HepG2 (cell line): Measurements from ENCODE around the gene DCPS. TPM values are rescaled to one million over a fixed set of nuclear protein-coding genes. Genes with fewer than 3 reads are reported as not detected.

Source experiments
- ATAC-seq: fragments of 200-7000 bp; cut with Tn5 transposase; 3 replicates; pipeline ENCODE4 v1.9.1; 2020; ENCODE audit warnings: mild to moderate bottlenecking, moderate library complexity
- BruUV-seq: library from RNA; stranded (reverse); fragments of 400-500 nt; replicated peaks from 2 replicates; lab custom pipeline; 2021; lab: Mats Ljungman, UMichigan
- CTCF ChIA-PET: fragments of 300-600 bp; formaldehyde crosslinking; extraction: SDS; loops from one replicate; lab custom pipeline; 2021; ENCODE audit warnings: low total read pairs, inconsistent platforms, low intra/inter-chr PET ratio; lab: Yijun Ruan, JAX
- POLR2A ChIA-PET: fragments of 350-600 bp; sonication (Branson Sonifier 250); formaldehyde crosslinking; loops from one replicate; lab custom pipeline; 2020; ENCODE audit warnings: antibody characterized with exemption, inconsistent platforms; lab: Yijun Ruan, JAX
- DNase-seq: peaks from one replicate; pipeline ENCODE4 v3.0.0-alpha.2; 2015; ENCODE audit warnings: low spot score
- FAIRE-seq: peaks from 3 replicates; lab custom pipeline; 2011; peaks lifted over from hg19 to GRCh38; lab: Jason Lieb, UNC
- H2AFZ ChIP-seq: one replicate; pipeline ENCODE4 v1.6.1; 2011; ENCODE audit warnings: low read length, inconsistent platforms
- H3K27ac ChIP-seq: fragments of 300-600 bp; 3 replicates; pipeline ENCODE4 v1.8.0; 2011; ENCODE audit warnings: mixed run types, mild to moderate bottlenecking, mixed read lengths, low read length, inconsistent platforms; ENCODE audit not compliant: insufficient read depth; ENCODE audit errors: extremely low read length
- H3K27me3 ChIP-seq, 2 experiments: fragments of 200-600 bp in 1 of 2; 2 replicates in 1 of 2; 3 replicates in 1 of 2; pipeline versions ENCODE4 v1.6.0 to v1.8.0; 2011; ENCODE audit warnings: low read length in 2 of 2, mild to moderate bottlenecking in 2 of 2, moderate library complexity in 2 of 2, inconsistent platforms in 1 of 2; ENCODE audit not compliant: insufficient read depth in 2 of 2, control insufficient read depth in 1 of 2
- H3K36me3 ChIP-seq, 2 experiments: fragments of 200-600 bp in 1 of 2; replicated peaks in 1 of 2; 2 replicates in 1 of 2; 3 replicates in 1 of 2; pipeline versions ENCODE4 v1.5.1 to v1.8.0; 2011; ENCODE audit warnings: low read length in 2 of 2, inconsistent platforms in 1 of 2; ENCODE audit not compliant: insufficient read depth in 2 of 2, control insufficient read depth in 1 of 2
- H3K4me1 ChIP-seq: 2 replicates; pipeline ENCODE4 v1.5.1; 2012; ENCODE audit warnings: low read length, inconsistent platforms; ENCODE audit not compliant: insufficient read depth
- H3K4me2 ChIP-seq: 2 replicates; pipeline ENCODE4 v1.6.0; 2011; ENCODE audit warnings: low read depth, low read length, inconsistent platforms
- H3K4me3 ChIP-seq, 3 experiments: fragments of 200-600 bp in 1 of 3; sonication (generic), shearing (Covaris generic) in 1 of 3; replicated peaks in 1 of 3; 2 replicates each; pipeline ENCODE4 v1.5.1; 2011 to 2016; ENCODE audit warnings: low read length in 3 of 3, inconsistent platforms in 2 of 3, low read depth in 2 of 3, mild to moderate bottlenecking in 2 of 3, control low read depth in 1 of 3, mixed read lengths in 1 of 3; ENCODE audit not compliant: insufficient read depth in 1 of 3
- H3K79me2 ChIP-seq: one replicate; pipeline ENCODE4 v1.6.1; 2011; ENCODE audit warnings: low read length, inconsistent platforms; ENCODE audit not compliant: insufficient read depth
- H3K9ac ChIP-seq: 2 replicates; pipeline ENCODE4 v1.6.0; 2011; ENCODE audit warnings: mild to moderate bottlenecking, low read depth, low read length, inconsistent platforms; ENCODE audit not compliant: insufficient read depth
- H3K9me3 ChIP-seq: 2 replicates; pipeline ENCODE4 v1.5.1; 2012; ENCODE audit warnings: mild to moderate bottlenecking, low read length
- H4K20me1 ChIP-seq: 2 replicates; pipeline ENCODE4 v1.6.0; 2011; ENCODE audit warnings: inconsistent platforms, mild to moderate bottlenecking, low read length, moderate library complexity; ENCODE audit not compliant: insufficient read depth
- ATF2 ChIP-seq: sonication (generic); formaldehyde crosslinking; IDR thresholded peaks from 2 replicates; pipeline ENCODE4 v1.4.0; 2020; ENCODE audit warnings: missing genetic modification reagents
- BCL6 ChIP-seq: IDR thresholded peaks from 2 replicates; pipeline ENCODE4 v1.6.1; 2016; ENCODE audit warnings: missing genetic modification reagents, missing compliant biosample characterization
- ELF4 ChIP-seq: sonication (generic); formaldehyde crosslinking; IDR thresholded peaks from 2 replicates; pipeline ENCODE4 v1.5.0; 2020; ENCODE audit warnings: missing genetic modification reagents, mild to moderate bottlenecking, moderate library complexity, borderline replicate concordance
- FOXA1 ChIP-seq, 2 experiments: fragments of 450-650 bp in 1 of 2; sonication (generic) in 1 of 2; formaldehyde crosslinking in 1 of 2; IDR thresholded peaks; 2 replicates each; pipeline versions ENCODE4 v1.4.0 to v1.6.1; 2016 to 2020; ENCODE audit warnings: missing genetic modification reagents in 1 of 2
- HDAC2 ChIP-seq: sonication (generic); formaldehyde crosslinking; IDR thresholded peaks from 2 replicates; pipeline ENCODE4 v1.4.0; 2020; ENCODE audit warnings: missing genetic modification reagents
- HMG20B ChIP-seq: conservative IDR thresholded peaks from 2 replicates; pipeline ENCODE4 v1.6.1; 2016; ENCODE audit warnings: missing genetic modification reagents, missing compliant biosample characterization
- NFRKB ChIP-seq: fragments of 450-650 bp; IDR thresholded peaks from 2 replicates; pipeline ENCODE4 v1.6.1; 2017
- RFX1 ChIP-seq: fragments of 450-650 bp; IDR thresholded peaks from 2 replicates; pipeline ENCODE4 v1.6.1; 2017
- RFX3 ChIP-seq: IDR thresholded peaks from 2 replicates; pipeline ENCODE4 v1.6.1; 2016; ENCODE audit warnings: missing biosample characterization, missing genetic modification reagents
- SMC3 ChIP-seq: IDR thresholded peaks from 2 replicates; pipeline ENCODE4 v1.6.1; 2011; ENCODE audit warnings: low read length, improper control_type of control experiment
- TFAP4 ChIP-seq: sonication (generic); IDR thresholded peaks from 2 replicates; pipeline ENCODE4 v1.6.1; 2016; ENCODE audit warnings: low read depth, borderline replicate concordance
- THYN1 ChIP-seq: sonication (generic); formaldehyde crosslinking; IDR thresholded peaks from 2 replicates; pipeline ENCODE4 v1.8.1; 2023; ENCODE audit warnings: low read depth, mild to moderate bottlenecking, moderate library complexity, missing genetic modification reagents, borderline replicate concordance
- TP53 ChIP-seq: sonication (generic); formaldehyde crosslinking; conservative IDR thresholded peaks from 2 replicates; pipeline ENCODE4 v1.4.0; 2020; ENCODE audit warnings: missing genetic modification reagents
- ZNF232 ChIP-seq: sonication (generic); formaldehyde crosslinking; IDR thresholded peaks from 2 replicates; pipeline ENCODE4 v1.4.0; 2020; ENCODE audit warnings: missing genetic modification reagents, borderline replicate concordance
- ZNF468 ChIP-seq: sonication (generic); formaldehyde crosslinking; IDR thresholded peaks from 2 replicates; pipeline ENCODE4 v1.8.0; 2022; ENCODE audit warnings: mild to moderate bottlenecking, moderate library complexity, missing genetic modification reagents
- WGBS: methylation state at CpG from one replicate; pipeline ENCODE4 v1.1.6; 2017; ENCODE audit warnings: low lambda C conversion rate; 5-methylcytosine and 5-hydroxymethylcytosine counted together
- in situ Hi-C: cut with HindIII; loops from 2 replicates; pipeline ENCODE4 v1.10.0; 2017; ENCODE audit warnings: low pct_unique_long_range_greater_than_20kb; ENCODE audit not compliant: extremely low pct_ligation_motif_present
- intact Hi-C: fragments of 100-400 bp; cut with micrococcal nuclease; formaldehyde crosslinking; loops from one replicate; pipeline ENCODE4 v1.10.0; 2022; ENCODE audit not compliant: unreplicated experiment
- polyA plus RNA-seq, 8 experiments: library from polyadenylated mRNA; depleted of rRNA in 3 of 8; stranded (reverse) in 7 of 8; unstranded in 1 of 8; fragments of >200 nt; fragmentation: Illumina TruSeq in 4 of 8; extraction: Trizol in 4 of 8; gene quantifications; 2 replicates each; pipeline versions ENCODE4 v1.2.1 to v1.2.3, GENCODE V29; 2011 to 2016; ENCODE audit warnings: low read depth in 4 of 8, missing spikeins in 1 of 8, mixed read lengths in 1 of 8; ENCODE audit not compliant: insufficient read depth in 1 of 8
- total RNA-seq, 5 experiments: library from RNA; depleted of rRNA; stranded (reverse); fragments of >200 nt; fragmentation: Illumina TruSeq; extraction: Trizol; gene quantifications; 2 replicates each; pipeline ENCODE4 v1.2.3, GENCODE V29; 2016; ENCODE audit warnings: low read depth in 1 of 5
- TF ChIP-seq, protein P1 (sequence below): conservative IDR thresholded peaks from 2 replicates; pipeline ENCODE4 v1.6.1; 2018; ENCODE audit warnings: missing genetic modification reagents
- TF ChIP-seq, protein P2 (sequence below): sonication (generic); formaldehyde crosslinking; IDR thresholded peaks from 2 replicates; pipeline ENCODE4 v1.5.0; 2020; ENCODE audit warnings: missing genetic modification reagents, mild to moderate bottlenecking, borderline replicate concordance
- TF ChIP-seq, protein P3 (sequence below): sonication (generic); formaldehyde crosslinking; IDR thresholded peaks from 2 replicates; pipeline ENCODE4; 2020; ENCODE audit warnings: missing genetic modification reagents, mild to moderate bottlenecking, borderline replicate concordance

DCPS gene
- total and polyA plus RNA-seq, 2 of the 13 experiments (the other 11 are each of a cell fraction or from before 2014, with no cell fraction given), result 21.9 to 22.5 TPM

DNA sequence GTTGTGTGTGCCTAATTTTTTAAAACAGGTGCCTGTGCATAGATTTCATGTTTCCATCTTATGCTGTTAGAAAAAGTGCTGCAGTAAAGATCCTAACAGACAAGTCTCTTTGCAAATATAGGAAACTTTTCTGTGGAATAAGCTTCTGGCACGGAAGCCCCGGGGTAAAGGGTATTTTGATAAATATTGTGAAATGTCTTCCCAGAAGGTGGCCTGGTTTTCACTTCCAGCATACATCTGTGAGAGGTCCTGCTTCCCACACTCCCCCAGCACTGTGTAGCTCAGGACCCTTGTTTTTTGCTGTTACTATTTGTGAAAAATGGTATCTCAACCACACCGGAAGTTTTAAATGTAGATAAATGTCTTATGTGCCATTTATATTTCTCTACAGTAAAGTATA, 66.2 kb downstream of the DCPS start (continued):
- TF ChIP-seq, protein P1, sequence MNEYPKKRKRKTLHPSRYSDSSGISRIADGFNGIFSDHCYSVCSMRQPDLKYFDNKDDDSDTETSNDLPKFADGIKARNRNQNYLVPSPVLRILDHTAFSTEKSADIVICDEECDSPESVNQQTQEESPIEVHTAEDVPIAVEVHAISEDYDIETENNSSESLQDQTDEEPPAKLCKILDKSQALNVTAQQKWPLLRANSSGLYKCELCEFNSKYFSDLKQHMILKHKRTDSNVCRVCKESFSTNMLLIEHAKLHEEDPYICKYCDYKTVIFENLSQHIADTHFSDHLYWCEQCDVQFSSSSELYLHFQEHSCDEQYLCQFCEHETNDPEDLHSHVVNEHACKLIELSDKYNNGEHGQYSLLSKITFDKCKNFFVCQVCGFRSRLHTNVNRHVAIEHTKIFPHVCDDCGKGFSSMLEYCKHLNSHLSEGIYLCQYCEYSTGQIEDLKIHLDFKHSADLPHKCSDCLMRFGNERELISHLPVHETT (CRISPR knock-in tag), result no peak
- TF ChIP-seq SMC3 (no peak), TP53 (CRISPR knock-in tag) (no peak), NFRKB (no peak), ZNF232 (CRISPR knock-in tag) (no peak)
- TF ChIP-seq, protein P2, sequence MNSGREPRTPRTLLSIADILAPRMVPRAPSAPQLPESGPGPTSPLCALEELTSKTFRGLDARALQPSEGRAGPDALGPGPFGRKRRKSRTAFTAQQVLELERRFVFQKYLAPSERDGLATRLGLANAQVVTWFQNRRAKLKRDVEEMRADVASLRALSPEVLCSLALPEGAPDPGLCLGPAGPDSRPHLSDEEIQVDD (CRISPR knock-in tag), result no peak
- TF ChIP-seq, protein P3, sequence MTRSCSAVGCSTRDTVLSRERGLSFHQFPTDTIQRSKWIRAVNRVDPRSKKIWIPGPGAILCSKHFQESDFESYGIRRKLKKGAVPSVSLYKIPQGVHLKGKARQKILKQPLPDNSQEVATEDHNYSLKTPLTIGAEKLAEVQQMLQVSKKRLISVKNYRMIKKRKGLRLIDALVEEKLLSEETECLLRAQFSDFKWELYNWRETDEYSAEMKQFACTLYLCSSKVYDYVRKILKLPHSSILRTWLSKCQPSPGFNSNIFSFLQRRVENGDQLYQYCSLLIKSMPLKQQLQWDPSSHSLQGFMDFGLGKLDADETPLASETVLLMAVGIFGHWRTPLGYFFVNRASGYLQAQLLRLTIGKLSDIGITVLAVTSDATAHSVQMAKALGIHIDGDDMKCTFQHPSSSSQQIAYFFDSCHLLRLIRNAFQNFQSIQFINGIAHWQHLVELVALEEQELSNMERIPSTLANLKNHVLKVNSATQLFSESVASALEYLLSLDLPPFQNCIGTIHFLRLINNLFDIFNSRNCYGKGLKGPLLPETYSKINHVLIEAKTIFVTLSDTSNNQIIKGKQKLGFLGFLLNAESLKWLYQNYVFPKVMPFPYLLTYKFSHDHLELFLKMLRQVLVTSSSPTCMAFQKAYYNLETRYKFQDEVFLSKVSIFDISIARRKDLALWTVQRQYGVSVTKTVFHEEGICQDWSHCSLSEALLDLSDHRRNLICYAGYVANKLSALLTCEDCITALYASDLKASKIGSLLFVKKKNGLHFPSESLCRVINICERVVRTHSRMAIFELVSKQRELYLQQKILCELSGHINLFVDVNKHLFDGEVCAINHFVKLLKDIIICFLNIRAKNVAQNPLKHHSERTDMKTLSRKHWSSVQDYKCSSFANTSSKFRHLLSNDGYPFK (CRISPR knock-in tag), result no peak

DNA sequence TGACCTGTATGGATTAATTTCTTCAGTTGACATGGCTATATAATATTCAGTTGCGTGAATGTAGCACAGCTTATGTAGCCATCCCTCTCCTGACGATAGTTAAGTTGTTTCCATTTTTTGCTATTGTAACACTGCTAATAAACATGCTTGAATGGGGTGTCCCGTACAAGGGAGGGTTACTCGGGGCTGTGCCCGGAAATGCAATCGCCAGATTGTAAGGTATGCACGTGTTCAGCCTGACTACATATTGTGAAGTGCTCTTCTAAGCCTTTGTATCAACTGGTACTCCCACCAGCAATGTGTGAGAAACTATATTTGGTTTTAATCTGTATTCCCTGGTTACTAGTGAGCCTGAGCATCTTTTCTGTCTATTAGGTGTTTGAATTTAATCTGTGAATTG, 67.7 kb downstream of the DCPS start:
- no peaks in the 10 kb centered on the region for H3K4me1 ChIP-seq
- ATAC-seq (no peak), FAIRE-seq (no peak), DNase-seq (no peak)
- in situ Hi-C loops, result no loop called here
- H3K9ac ChIP-seq, result no peak overlapping the region
- BruUV-seq, result no TSS peak
- CTCF ChIA-PET, result no interaction called here
- no peaks in the 10 kb centered on the region for H3K9me3 ChIP-seq
- H3K79me2 ChIP-seq, result peaks cover 6% of the 10 kb centered on the region
- no peaks in the 10 kb centered on the region for H4K20me1 ChIP-seq
- no peak overlapping the region for H3K4me2 ChIP-seq
- H2AFZ ChIP-seq, result no peak overlapping the region
- H3K27me3 ChIP-seq, result no peaks in the 10 kb centered on the region
- intact Hi-C loops, result no loop called here
- 92% methylated on average over 7 of the region's 7 CpGs for WGBS
- H3K27ac ChIP-seq, result no peak overlapping the region
- no peak overlapping the region for H3K4me3 ChIP-seq
- POLR2A ChIA-PET, result interaction anchor here (1.5 kb wide), 1 partner anchor 16 kb away, joined by 3 read pairs; the partner anchor contains the start of gene ST3GAL4
- H3K36me3 ChIP-seq, result no peaks in the 10 kb centered on the region
- TF ChIP-seq ATF2 (CRISPR knock-in tag) (no peak), TFAP4 (no peak), RFX3 (CRISPR knock-in tag) (no peak), ZNF468 (CRISPR knock-in tag) (no peak), BCL6 (no peak), THYN1 (CRISPR knock-in tag) (no peak), FOXA1 (IDR thresholded peaks at IDR 0.05) (no peak), FOXA1 (CRISPR knock-in tag; IDR thresholded peaks at IDR 0.05) (no peak), RFX1 (no peak), HDAC2 (no peak), HMG20B (CRISPR knock-in tag) (no peak), ELF4 (CRISPR knock-in tag) (no peak), ZNF232 (CRISPR knock-in tag) (no peak)
